ENCODE measurements around the gene INAFM2.

INAFM2 gene

GRCh38 chr15:40302981-40303380 lies 20.5 kb upstream of the INAFM2 start:
- no peak overlapping the region for H3K4me3 ChIP-seq (ENCODE audit: low read depth, low read length)
- no peak for DNase-seq (ENCODE audit: low read depth)
- no peak for TF ChIP-seq POLR2A (IDR thresholded peaks at IDR 0.05; ENCODE audit: extremely low read depth, insufficient read length)
- TF ChIP-seq CTCF (IDR thresholded peaks at IDR 0.05; ENCODE audit: low read depth, low read length), result no peak
- no peak for TF ChIP-seq MAX (IDR thresholded peaks at IDR 0.05; ENCODE audit: low read depth, low read length)

- TF ChIP-seq MAX (IDR thresholded peaks at IDR 0.05; ENCODE audit: low read depth, low read length), result no peak
- TF ChIP-seq POLR2A (IDR thresholded peaks at IDR 0.05; ENCODE audit: extremely low read depth, insufficient read length), result no peak
- no peak for TF ChIP-seq MYC (IDR thresholded peaks at IDR 0.05; ENCODE audit: low read depth, low read length)
- no peak for TF ChIP-seq CTCF (IDR thresholded peaks at IDR 0.05; ENCODE audit: low read depth, low read length)
- no peak for DNase-seq (ENCODE audit: low read depth)
- H3K4me3 ChIP-seq (ENCODE audit: low read depth, low read length), result no peak overlapping the region
These were observed 19.9 kb upstream of the INAFM2 start for GRCh38 chr15:40303576-40303975.

- no peak overlapping the region for H3K4me3 ChIP-seq (ENCODE audit: low read depth, low read length)
- TF ChIP-seq MAX (IDR thresholded peaks at IDR 0.05; ENCODE audit: low read depth, low read length) (no peak), MYC (IDR thresholded peaks at IDR 0.05; ENCODE audit: low read depth, low read length) (no peak), CTCF (IDR thresholded peaks at IDR 0.05; ENCODE audit: low read depth, low read length) (no peak), POLR2A (IDR thresholded peaks at IDR 0.05; ENCODE audit: extremely low read depth, insufficient read length) (no peak)
- no peak for DNase-seq (ENCODE audit: low read depth)
These were observed 18.2 kb upstream of the INAFM2 start for GRCh38 chr15:40305281-40305680.

- H3K4me3 ChIP-seq (ENCODE audit: low read depth, low read length), result peak overlapping the region; percentile 58
- TF ChIP-seq CTCF (IDR thresholded peaks at IDR 0.05; ENCODE audit: low read depth, low read length) (no peak), MAX (IDR thresholded peaks at IDR 0.05; ENCODE audit: low read depth, low read length) (no peak), POLR2A (IDR thresholded peaks at IDR 0.05; ENCODE audit: extremely low read depth, insufficient read length) (no peak), MYC (IDR thresholded peaks at IDR 0.05; ENCODE audit: low read depth, low read length) (no peak)
- DNase-seq (ENCODE audit: low read depth), result no peak
These were observed 17.1 kb upstream of the INAFM2 start for GRCh38 chr15:40306371-40306770.

GRCh38 chr15:40306908-40307307 lies 16.6 kb upstream of the INAFM2 start:
- TF ChIP-seq POLR2A (IDR thresholded peaks at IDR 0.05; ENCODE audit: extremely low read depth, insufficient read length), result no peak
- no peak for TF ChIP-seq MYC (IDR thresholded peaks at IDR 0.05; ENCODE audit: low read depth, low read length)
- TF ChIP-seq CTCF (IDR thresholded peaks at IDR 0.05; ENCODE audit: low read depth, low read length), result no peak
- no peak for TF ChIP-seq MAX (IDR thresholded peaks at IDR 0.05; ENCODE audit: low read depth, low read length)
- peak; percentile 49 for DNase-seq (ENCODE audit: low read depth)
- peak overlapping the region; percentile 58 for H3K4me3 ChIP-seq (ENCODE audit: low read depth, low read length)
